ENCODE data around the gene VSIG10.

- TF ChIP-seq CTCF (IDR thresholded peaks at IDR 0.05; ENCODE audit: insufficient read depth, low read depth, low read length) (peak; percentile 54), EZH2 (IDR thresholded peaks at IDR 0.05; ENCODE audit: insufficient read depth, low read length) (no peak)
Observed at GRCh38 chr12:118034429-118035189, 69.2 kb downstream of the VSIG10 start.
